GM23248 (cell line): ENCODE results near the gene GALNT10.

Experiments used
- EZH2 ChIP-seq: fragments of 200-600 bp; sonication (generic); IDR thresholded peaks from 2 replicates; pipeline ENCODE4 v1.6.1; 2018; ENCODE audit warnings: antibody characterized with exemption, mild to moderate bottlenecking; ENCODE audit not compliant: insufficient read depth, poor library complexity, severe bottlenecking
- EZH2phosphoT487 ChIP-seq: fragments of 200-600 bp; sonication (generic); IDR thresholded peaks from 2 replicates; pipeline ENCODE4 v1.6.1; 2018; ENCODE audit warnings: antibody characterized with exemption, moderate library complexity, mild to moderate bottlenecking, low read depth; ENCODE audit not compliant: insufficient read depth

- TF ChIP-seq EZH2phosphoT487 (no peak), EZH2 (no peak)
Measured at GRCh38 chr5:154380263-154380662, 189.7 kb downstream of the GALNT10 start.
